Measurements from ENCODE around the gene FGF9.

FGF9 gene

GRCh38 chr13:21709697-21710096 is 38.8 kb downstream of the FGF9 start:
- no peak for DNase-seq (ENCODE audit: low read depth in 2 of 2)

- no peak for DNase-seq (ENCODE audit: low read depth in 2 of 2)
Observed at GRCh38 chr13:21710163-21710562, 39.3 kb downstream of the FGF9 start.

GRCh38 chr13:21717817-21718216 is 46.9 kb downstream of the FGF9 start:
- DNase-seq (ENCODE audit: low read depth in 2 of 2): no peak

- no peak for DNase-seq (ENCODE audit: low read depth in 2 of 2)
Observed at GRCh38 chr13:21719463-21719862, 48.6 kb downstream of the FGF9 start.

- no peak for DNase-seq (ENCODE audit: low read depth in 2 of 2)
Observed at GRCh38 chr13:21723807-21724505, 53.1 kb downstream of the FGF9 start.

- no peak for DNase-seq (ENCODE audit: low read depth in 2 of 2)
Observed at GRCh38 chr13:21730186-21730880, 59.5 kb downstream of the FGF9 start.

- no peak for DNase-seq (ENCODE audit: low read depth in 2 of 2)
Observed at GRCh38 chr13:21733475-21734263, 62.8 kb downstream of the FGF9 start.

- DNase-seq (ENCODE audit: low read depth in 2 of 2): no peak
Observed at GRCh38 chr13:21734961-21735360, 64.1 kb downstream of the FGF9 start.

GRCh38 chr13:21735701-21736401 is 65.0 kb downstream of the FGF9 start:
- no peak for DNase-seq (ENCODE audit: low read depth in 2 of 2)

- DNase-seq (ENCODE audit: low read depth in 2 of 2): no peak
Observed at GRCh38 chr13:21736926-21737325, 66.1 kb downstream of the FGF9 start.

- DNase-seq (ENCODE audit: low read depth in 2 of 2): no peak
Observed at GRCh38 chr13:21738630-21739029, 67.8 kb downstream of the FGF9 start.

- DNase-seq (ENCODE audit: low read depth in 2 of 2): no peak
Observed at GRCh38 chr13:21739771-21740170, 68.9 kb downstream of the FGF9 start.

GRCh38 chr13:21741396-21741979 is 70.6 kb downstream of the FGF9 start:
- no peak for DNase-seq (ENCODE audit: low read depth in 2 of 2)

GRCh38 chr13:21742096-21742495 is 71.2 kb downstream of the FGF9 start:
- DNase-seq (ENCODE audit: low read depth in 2 of 2): no peak

GRCh38 chr13:21744149-21744548 is 73.3 kb downstream of the FGF9 start:
- no peak for DNase-seq (ENCODE audit: low read depth in 2 of 2)

GRCh38 chr13:21745307-21745706 is 74.4 kb downstream of the FGF9 start:
- DNase-seq (ENCODE audit: low read depth in 2 of 2): no peak

GRCh38 chr13:21747456-21747855 is 76.6 kb downstream of the FGF9 start:
- no peak for DNase-seq (ENCODE audit: low read depth in 2 of 2)

GRCh38 chr13:21748166-21748565 is 77.3 kb downstream of the FGF9 start:
- no peak for DNase-seq (ENCODE audit: low read depth in 2 of 2)

- DNase-seq (ENCODE audit: low read depth in 2 of 2): no peak
Observed at GRCh38 chr13:21749410-21749809, 78.5 kb downstream of the FGF9 start.

- DNase-seq (ENCODE audit: low read depth in 2 of 2): no peak
Observed at GRCh38 chr13:21752501-21752900, 81.6 kb downstream of the FGF9 start.

- no peak for DNase-seq (ENCODE audit: low read depth in 2 of 2)
Observed at GRCh38 chr13:21753117-21753729, 82.3 kb downstream of the FGF9 start.
